ENCODE data around the gene POC1B. TPM values are rescaled to one million over a fixed set of nuclear protein-coding genes. Genes with fewer than 3 reads are reported as not detected.

Gene POC1B
- total RNA-seq, 3 donors from 2014 or later: 20.3 to 24.5 (median 24.1) TPM

- intact Hi-C loops (cut with DNase I, micrococcal nuclease): loop anchor here in 1 of 2 donors (10.0 kb wide), 1 partner anchor 49 kb away; the partner anchor contains the start of genes GALNT4 and POC1B
- H3K4me1 ChIP-seq (ENCODE audit: low read depth): peaks cover 11% of the 10 kb centered on the region
- H3K36me3 ChIP-seq (ENCODE audit: low read depth): no peaks in the 10 kb centered on the region
- DNase-seq (no peak), ATAC-seq (no peak)
- no peak overlapping the region for H3K4me3 ChIP-seq
- no peaks in the 10 kb centered on the region for H3K9me3 ChIP-seq
- no peak for TF ChIP-seq CTCF (IDR thresholded peaks at IDR 0.05)
Observed at GRCh38 chr12:89476232-89476631, 49.6 kb downstream of the POC1B start.

DNA sequence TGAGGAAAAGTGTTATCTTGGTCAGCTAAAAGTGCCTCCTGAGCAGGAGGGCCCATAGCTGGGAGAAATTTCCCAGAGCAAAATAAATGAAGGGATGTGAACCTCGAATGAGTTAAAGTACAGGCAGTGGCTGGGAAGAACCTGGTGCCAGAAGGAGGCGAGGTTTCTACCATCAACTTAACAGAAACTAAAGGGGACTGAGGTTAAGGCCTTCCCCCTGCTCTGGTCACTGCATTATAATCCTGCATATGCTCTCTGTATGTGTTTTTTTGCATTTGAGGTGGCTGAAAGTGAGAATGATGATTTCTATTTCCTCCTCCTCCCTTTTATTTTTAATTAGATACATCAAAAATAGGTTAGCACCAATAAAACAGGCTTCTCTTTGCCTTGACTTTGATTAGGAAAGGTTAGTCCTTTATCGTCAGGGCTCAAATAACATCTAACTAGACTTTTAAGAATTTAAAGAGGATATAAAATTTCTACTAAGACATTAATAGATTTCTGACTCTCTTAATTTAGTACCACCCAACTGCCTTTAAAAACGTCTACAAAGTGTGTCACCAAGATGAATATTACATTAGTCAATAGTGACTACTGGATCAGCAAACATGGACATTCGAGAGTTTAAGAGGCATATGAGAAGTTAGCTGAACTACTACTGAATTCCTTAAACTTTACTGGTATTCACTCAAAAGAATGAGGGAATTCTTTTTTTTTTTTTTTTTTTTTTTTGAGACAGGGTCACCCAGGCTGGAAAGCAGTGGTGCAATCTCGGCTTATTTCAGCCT is 50.5 kb downstream of the POC1B start:
- H3K36me3 ChIP-seq (ENCODE audit: low read depth): no peaks in the 10 kb centered on the region
- ATAC-seq: no peak

GRCh38 chr12:89474615-89475014 is 51.2 kb downstream of the POC1B start:
- no peak for ATAC-seq
- H3K36me3 ChIP-seq (ENCODE audit: low read depth): no peaks in the 10 kb centered on the region
- H3K9me3 ChIP-seq: no peaks in the 10 kb centered on the region
- intact Hi-C loops (cut with DNase I, micrococcal nuclease): loop anchor here in 1 of 2 donors (10.0 kb wide), 1 partner anchor 50 kb away; the partner anchor contains the start of genes GALNT4 and POC1B
- no peak overlapping the region for H3K4me3 ChIP-seq
- TF ChIP-seq CTCF (IDR thresholded peaks at IDR 0.05): no peak
- peaks cover 4% of the 10 kb centered on the region for H3K4me1 ChIP-seq (ENCODE audit: low read depth)
- no peak for DNase-seq

More for the DNA sequence above, 50.5 kb downstream of the POC1B start:
- no peaks in the 10 kb centered on the region for H3K9me3 ChIP-seq
- intact Hi-C loops (cut with DNase I, micrococcal nuclease): loop anchor here in 1 of 2 donors (10.0 kb wide), 1 partner anchor 49 kb away; the partner anchor contains the start of genes GALNT4 and POC1B
- no peak overlapping the region for H3K4me3 ChIP-seq
- DNase-seq: no peak
- H3K4me1 ChIP-seq (ENCODE audit: low read depth): peaks cover 11% of the 10 kb centered on the region
- no peak for TF ChIP-seq CTCF (IDR thresholded peaks at IDR 0.05)

- intact Hi-C loops (cut with DNase I, micrococcal nuclease): loop anchor here in 1 of 2 donors (10.0 kb wide), 1 partner anchor 52 kb away; the partner anchor contains the start of genes GALNT4 and POC1B
- DNase-seq (no peak), ATAC-seq (no peak)
- no peak overlapping the region for H3K4me3 ChIP-seq
- TF ChIP-seq CTCF (IDR thresholded peaks at IDR 0.05): no peak
- peaks cover 7% of the 10 kb centered on the region for H3K4me1 ChIP-seq (ENCODE audit: low read depth)
- no peaks in the 10 kb centered on the region for H3K9me3 ChIP-seq
- H3K36me3 ChIP-seq (ENCODE audit: low read depth): no peaks in the 10 kb centered on the region
Observed at GRCh38 chr12:89472508-89472907, 53.3 kb downstream of the POC1B start.

DNA sequence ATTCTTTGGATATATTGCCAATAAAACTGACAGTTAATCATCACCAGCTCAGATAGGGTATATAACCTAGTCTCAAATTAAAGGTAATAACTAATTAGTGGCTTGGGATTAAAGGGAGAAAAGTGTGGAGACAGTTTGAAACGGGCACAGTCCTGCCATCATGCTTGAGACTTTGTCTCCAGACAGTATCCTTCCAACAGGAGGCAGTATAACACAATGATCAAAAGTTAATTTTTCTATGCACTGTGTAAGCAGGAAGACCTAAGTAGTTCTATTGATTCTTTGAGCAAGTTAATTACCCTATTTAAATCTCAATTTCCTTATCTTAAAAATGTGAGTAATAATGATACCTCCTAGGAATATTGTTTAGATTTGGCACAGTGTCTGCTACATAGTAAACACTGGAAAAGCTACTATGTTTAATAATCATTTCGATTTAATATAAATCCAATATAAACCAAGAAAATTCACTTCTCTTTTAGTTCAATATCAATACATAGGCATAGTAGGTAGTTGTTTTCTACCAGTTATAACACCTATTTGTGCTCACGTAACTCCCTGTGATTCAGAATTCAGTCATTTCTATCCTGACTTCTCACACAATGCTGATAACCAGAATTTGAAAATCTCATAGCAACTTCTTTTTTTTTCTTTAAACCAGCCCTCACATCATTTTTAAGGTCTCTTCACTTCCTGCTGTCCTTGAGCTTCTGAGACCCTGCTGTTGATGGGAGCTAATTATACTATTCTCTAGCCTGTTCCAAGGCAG is 54.9 kb downstream of the POC1B start:
- DNase-seq (no peak), ATAC-seq (peak; percentile 91)
- Histone ChIP-seq H3K36me3 (ENCODE audit: low read depth) (no peaks in the 10 kb centered on the region), H3K4me1 (ENCODE audit: low read depth) (peaks cover 7% of the 10 kb centered on the region), H3K9me3 (no peaks in the 10 kb centered on the region), H3K4me3 (no peak overlapping the region)
- TF ChIP-seq CTCF (IDR thresholded peaks at IDR 0.05): peak; percentile 44
- intact Hi-C loops (cut with DNase I, micrococcal nuclease): loop anchor here (2.0 to 10.0 kb wide), 2 partner anchors 54 to 58 kb away; partner anchors contain the start of genes GALNT4 (in 1 of the 2) and POC1B (in 1 of the 2)

All from mucosa of descending colon (tissue), 3 donors.